H1 (cell line): ENCODE results near the gene CTNNA3. TPM values are rescaled to one million over a fixed set of nuclear protein-coding genes. Genes with fewer than 3 reads are reported as not detected.

Experiments used
- CTCF ChIA-PET: fragments of 300-600 bp; sonication (Branson Sonifier 250); formaldehyde crosslinking; loops from one replicate; lab custom pipeline; 2021; ENCODE audit not compliant: partially characterized antibody; lab: Charles Lee
- POLR2A ChIA-PET: fragments of 300-600 bp; sonication (Branson Sonifier 250); formaldehyde crosslinking; loops from one replicate; lab custom pipeline; 2021; ENCODE audit warnings: inconsistent platforms; ENCODE audit not compliant: partially characterized antibody; lab: Charles Lee
- DNase-seq, 2 experiments: peaks; one replicate each; pipeline versions ENCODE4 v3.0.0 to v3.0.0-alpha.2; 2010 to 2022; ENCODE audit warnings: low spot score in 2 of 2, low read depth in 1 of 2, mixed read lengths in 1 of 2
- FAIRE-seq: peaks from 2 replicates; lab custom pipeline; 2011; peaks lifted over from hg19 to GRCh38; lab: Jason Lieb, UNC
- H2AFZ ChIP-seq: 2 replicates; pipeline ENCODE4 v1.8.1; 2012; ENCODE audit warnings: low read length, inconsistent platforms
- H2AK5ac ChIP-seq: 2 replicates; pipeline ENCODE4 v1.6.1; 2013; ENCODE audit warnings: low read depth, low read length
- H2BK120ac ChIP-seq: replicated peaks from 2 replicates; pipeline ENCODE3; 2013; ENCODE audit warnings: low read depth, low read length, inconsistent platforms
- H2BK12ac ChIP-seq: 2 replicates; pipeline ENCODE4 v1.6.1; 2013; ENCODE audit warnings: low read depth, low read length
- H2BK15ac ChIP-seq: 2 replicates; pipeline ENCODE4 v1.6.1; 2013; ENCODE audit warnings: low read length
- H2BK20ac ChIP-seq: 2 replicates; pipeline ENCODE4 v1.6.1; 2013; ENCODE audit warnings: low read length
- H2BK5ac ChIP-seq: 2 replicates; pipeline ENCODE4 v1.6.1; 2013; ENCODE audit warnings: low read depth, low read length
- H3K14ac ChIP-seq: 2 replicates; pipeline ENCODE4 v1.6.1; 2013; ENCODE audit warnings: inconsistent platforms; ENCODE audit not compliant: insufficient read length
- H3K18ac ChIP-seq: 2 replicates; pipeline ENCODE4 v1.6.1; 2013; ENCODE audit warnings: low read length; ENCODE audit errors: extremely low read depth
- H3K23ac ChIP-seq: 2 replicates; pipeline ENCODE4 v1.6.1; 2013; ENCODE audit warnings: inconsistent platforms; ENCODE audit not compliant: insufficient read length
- H3K23me2 ChIP-seq: 2 replicates; pipeline ENCODE4 v1.6.1; 2013; ENCODE audit warnings: low read depth, low read length
- H3K27ac ChIP-seq: 2 replicates; pipeline ENCODE4 v1.6.1; 2011; ENCODE audit warnings: low read depth, low read length, inconsistent platforms
- H3K27me3 ChIP-seq, 4 experiments: replicated peaks in 1 of 4; 1 replicate in 1 of 4; 2 replicates in 3 of 4; pipeline versions ENCODE4 v1.6.1 to v1.8.1; 2011 to 2013; ENCODE audit warnings: low read length in 3 of 4, mild to moderate bottlenecking in 3 of 4, inconsistent platforms in 2 of 4, mixed read lengths in 2 of 4, moderate library complexity in 1 of 4; ENCODE audit not compliant: control insufficient read depth in 3 of 4, insufficient read depth in 3 of 4; ENCODE audit errors: extremely low read depth in 1 of 4
- H3K36me3 ChIP-seq, 4 experiments: 2 replicates each; pipeline versions ENCODE4 v1.6.1 to v1.8.1; 2011 to 2013; ENCODE audit warnings: mild to moderate bottlenecking in 4 of 4, low read length in 3 of 4, moderate library complexity in 2 of 4, control low read depth in 1 of 4, inconsistent platforms in 1 of 4; ENCODE audit not compliant: insufficient read depth in 4 of 4, control insufficient read depth in 2 of 4
- H3K4ac ChIP-seq: replicated peaks from 2 replicates; pipeline ENCODE3; 2013; ENCODE audit warnings: low read length, low read depth, mixed read lengths, inconsistent platforms; ENCODE audit not compliant: insufficient read length
- H3K4me1 ChIP-seq, 4 experiments: replicated peaks in 1 of 4; 1 replicate in 1 of 4; 2 replicates in 3 of 4; pipeline versions ENCODE4 v1.6.1 to v1.8.1; 2011 to 2013; ENCODE audit warnings: low read length in 3 of 4, inconsistent platforms in 2 of 4, mixed read lengths in 1 of 4; ENCODE audit not compliant: insufficient read depth in 4 of 4, control insufficient read depth in 3 of 4
- H3K4me2 ChIP-seq, 2 experiments: 2 replicates each; pipeline versions ENCODE4 v1.6.1 to v1.8.1; 2011 to 2013; ENCODE audit warnings: low read depth in 2 of 2, low read length in 2 of 2, control low read depth in 1 of 2, inconsistent platforms in 1 of 2, mild to moderate bottlenecking in 1 of 2; ENCODE audit not compliant: insufficient read depth in 1 of 2
- H3K4me3 ChIP-seq, 4 experiments: fragments of 200-600, 300-600 bp in 1 of 4; sonication (generic), shearing (Covaris generic), sonication (Bioruptor Twin) in 1 of 4; 2 replicates each; pipeline versions ENCODE4 v1.5.1 to v1.8.1; 2011 to 2016; ENCODE audit warnings: low read length in 4 of 4, low read depth in 3 of 4, control low read depth in 2 of 4, inconsistent platforms in 2 of 4, mild to moderate bottlenecking in 2 of 4, mixed read lengths in 1 of 4, moderate library complexity in 1 of 4; ENCODE audit not compliant: insufficient read depth in 2 of 4; ENCODE audit errors: extremely low read depth in 1 of 4
- H3K56ac ChIP-seq: replicated peaks from 2 replicates; pipeline ENCODE3; 2013; ENCODE audit warnings: low read depth, mild to moderate bottlenecking, mixed read lengths, low read length, inconsistent platforms; ENCODE audit not compliant: insufficient read length
- H3K79me1 ChIP-seq: 2 replicates; pipeline ENCODE4 v1.6.1; 2013; ENCODE audit warnings: low read depth, low read length, control low read depth
- H3K79me2 ChIP-seq, 2 experiments: 2 replicates each; pipeline versions ENCODE4 v1.6.1 to v1.8.1; 2012 to 2013; ENCODE audit warnings: low read length in 2 of 2, mild to moderate bottlenecking in 2 of 2, inconsistent platforms in 1 of 2; ENCODE audit not compliant: insufficient read depth in 2 of 2, control insufficient read depth in 1 of 2
- H3K9ac ChIP-seq, 4 experiments: replicated peaks in 1 of 4; 1 replicate in 1 of 4; 2 replicates in 3 of 4; pipeline versions ENCODE4 v1.6.1 to v1.8.1; 2011 to 2013; ENCODE audit warnings: low read depth in 3 of 4, low read length in 3 of 4, control low read depth in 2 of 4, mild to moderate bottlenecking in 2 of 4, moderate library complexity in 2 of 4, inconsistent platforms in 1 of 4; ENCODE audit errors: extremely low read depth in 1 of 4
- H3K9me3 ChIP-seq, 2 experiments: 2 replicates each; pipeline versions ENCODE4 v1.6.1 to v1.8.1; 2012 to 2013; ENCODE audit warnings: mild to moderate bottlenecking in 2 of 2, moderate library complexity in 2 of 2, control low read depth in 1 of 2, inconsistent platforms in 1 of 2, low read depth in 1 of 2, low read length in 1 of 2, mixed read lengths in 1 of 2; ENCODE audit not compliant: insufficient read depth in 2 of 2
- H4K20me1 ChIP-seq, 2 experiments: replicated peaks in 1 of 2; 2 replicates each; pipeline versions ENCODE3 to v1.8.1; 2011 to 2013; ENCODE audit warnings: inconsistent platforms in 2 of 2, low read length in 2 of 2, mild to moderate bottlenecking in 1 of 2; ENCODE audit not compliant: insufficient read depth in 2 of 2, control insufficient read depth in 1 of 2
- H4K5ac ChIP-seq: 2 replicates; pipeline ENCODE4 v1.6.1; 2013; ENCODE audit warnings: low read length, low read depth, mixed read lengths, inconsistent platforms; ENCODE audit not compliant: insufficient read length
- H4K8ac ChIP-seq: 2 replicates; pipeline ENCODE4 v1.8.0; 2013; ENCODE audit warnings: mild to moderate bottlenecking, moderate library complexity, low read length, inconsistent platforms; ENCODE audit not compliant: insufficient read depth; ENCODE audit errors: extremely low read depth
- H4K91ac ChIP-seq: replicated peaks from 2 replicates; pipeline ENCODE3; 2013; ENCODE audit warnings: low read length, mixed read lengths, inconsistent platforms; ENCODE audit not compliant: insufficient read length
- ATF2 ChIP-seq: IDR thresholded peaks from 2 replicates; pipeline ENCODE4 v1.6.1; 2012; ENCODE audit warnings: low read length, inconsistent platforms
- CTCF ChIP-seq, 3 experiments: IDR thresholded peaks; 1 replicate in 2 of 3; 2 replicates in 1 of 3; pipeline versions ENCODE4 v1.5.1 to v1.6.1; 2011; ENCODE audit warnings: low read length in 3 of 3, mild to moderate bottlenecking in 3 of 3, inconsistent platforms in 2 of 3, low read depth in 1 of 3, moderate library complexity in 1 of 3; ENCODE audit not compliant: insufficient read depth in 1 of 3; ENCODE audit errors: control extremely low read depth in 1 of 3
- NANOG ChIP-seq: IDR thresholded peaks from 2 replicates; pipeline ENCODE4 v1.6.1; 2011; ENCODE audit warnings: low read length, low read depth, mild to moderate bottlenecking, inconsistent platforms; ENCODE audit not compliant: insufficient read depth, poor library complexity, severe bottlenecking
- RFX5 ChIP-seq: IDR thresholded peaks from 2 replicates; pipeline ENCODE4 v1.6.1; 2011; ENCODE audit warnings: low read depth, low read length, improper control_type of control experiment, borderline replicate concordance
- RNF2 ChIP-seq: fragments of 200-900, 300-1000 bp; sonication (generic); IDR thresholded peaks from 2 replicates; pipeline ENCODE4 v1.7.1; 2016; ENCODE audit warnings: borderline replicate concordance, low read depth, mild to moderate bottlenecking, antibody characterized with exemption, low read length; ENCODE audit not compliant: poor library complexity, severe bottlenecking; ENCODE audit errors: missing control alignments
- SP1 ChIP-seq: IDR thresholded peaks from 2 replicates; pipeline ENCODE4 v1.6.1; 2011; ENCODE audit warnings: low read depth, low read length
- TAF7 ChIP-seq: optimal IDR thresholded peaks from 2 replicates; pipeline ENCODE3; 2011; ENCODE audit warnings: low read depth, mild to moderate bottlenecking, inconsistent platforms, low read length, moderate library complexity, borderline replicate concordance
- USF2 ChIP-seq: IDR thresholded peaks from 2 replicates; pipeline ENCODE4 v1.6.1; 2011; ENCODE audit warnings: low read length, improper control_type of control experiment
- whole genome bisulfite sequencing, 2 experiments: shearing (Covaris generic) in 1 of 2; methylation state at CpG; one replicate each; pipeline versions ENCODE4 v1.1.6 to v1.1.7; 2013 to 2015; ENCODE audit warnings: low lambda C conversion rate in 2 of 2, mixed read lengths in 2 of 2, inconsistent platforms in 1 of 2, low coverage in 1 of 2, missing lambda C conversion rate in 1 of 2; ENCODE audit not compliant: insufficient replicate concordance in 2 of 2, insufficient coverage in 1 of 2, insufficient read length in 1 of 2; ENCODE audit errors: extremely low coverage in 1 of 2, missing lambda C conversion rate in 1 of 2; 5-methylcytosine and 5-hydroxymethylcytosine counted together
- polyA plus RNA-seq, 7 experiments: library from polyadenylated mRNA; depleted of rRNA in 3 of 7; stranded (reverse) in 5 of 7; unstranded in 2 of 7; fragments of >200 nt in 5 of 7; fragments of 200-250 nt in 2 of 7; gene quantifications; 1 replicate in 5 of 7; 2 replicates in 1 of 7; 4 replicates in 1 of 7; pipeline versions ENCODE4 v1.2.1 to v1.2.3, GENCODE V29; 2011 to 2013; ENCODE audit warnings: missing spikeins in 2 of 7, mixed read lengths in 2 of 7
- total RNA-seq: library from RNA; stranded (reverse); fragmentation: NEBNext Ultra II Directional; extraction: Animal tissue kit (Norgen Biotek cat#: 25700); gene quantifications from 2 replicates; pipeline ENCODE4 v1.2.1, GENCODE V29; 2021

The CTNNA3 gene
- total and polyA plus RNA-seq, 2 of the 8 experiments (the other 6 are each of a cell fraction or from before 2014, with no cell fraction given) = 1.3 to 1.5 TPM

GRCh38 chr10:66538908-66539307 is 1157.1 kb downstream of the CTNNA3 start:
- no peak overlapping the region for H4K8ac ChIP-seq
- CTCF ChIA-PET = no interaction called here
- H4K20me1 ChIP-seq = no peaks in the 10 kb centered on the region
- no peak overlapping the region for H3K14ac ChIP-seq
- no peak for DNase-seq
- no peak overlapping the region for H3K23ac ChIP-seq
- no peak overlapping the region for H2BK5ac ChIP-seq
- H3K27me3 ChIP-seq = no peaks in the 10 kb centered on the region
- no peak overlapping the region for H3K56ac ChIP-seq
- WGBS, 2 experiments = 89% methylated on average over 3 of the region's 3 CpGs; no CpG with 5 or more reads in 1 of the 2 experiments
- H3K4ac ChIP-seq = no peak overlapping the region
- no peak overlapping the region for H3K27ac ChIP-seq
- no peak overlapping the region for H3K9ac ChIP-seq
- H3K79me1 ChIP-seq = no peaks in the 10 kb centered on the region
- no peak overlapping the region for H2BK20ac ChIP-seq
- no peak for FAIRE-seq
- H2BK120ac ChIP-seq = no peak overlapping the region
- no peaks in the 10 kb centered on the region for H3K23me2 ChIP-seq
- H4K5ac ChIP-seq = no peak overlapping the region
- no peaks in the 10 kb centered on the region for H3K4me1 ChIP-seq
- H3K9me3 ChIP-seq = no peaks in the 10 kb centered on the region
- POLR2A ChIA-PET = no interaction called here
- no peak overlapping the region for H2BK15ac ChIP-seq
- no peak overlapping the region for H4K91ac ChIP-seq
- no peak overlapping the region for H2BK12ac ChIP-seq
- H3K36me3 ChIP-seq = no peaks in the 10 kb centered on the region
- H3K79me2 ChIP-seq = no peaks in the 10 kb centered on the region
- H2AFZ ChIP-seq = no peak overlapping the region
- H3K4me3 ChIP-seq = no peak overlapping the region
- H3K18ac ChIP-seq = no peak overlapping the region
- no peak overlapping the region for H3K4me2 ChIP-seq
- H2AK5ac ChIP-seq = no peak overlapping the region
- no peak for TF ChIP-seq ATF2
- no peak for TF ChIP-seq RFX5
- TF ChIP-seq SP1 = no peak
- no peak for TF ChIP-seq CTCF (IDR thresholded peaks at IDR 0.05; ENCODE audit: control extremely low read depth in 1 of 3, insufficient read depth in 1 of 3, low read depth in 1 of 3, low read length in 3 of 3)
- no peak for TF ChIP-seq RNF2
- TF ChIP-seq USF2 = no peak
- no peak for TF ChIP-seq NANOG
- no peak for TF ChIP-seq TAF7
